Glomerular endothelial cell (primary cell): ENCODE data around the gene USP11. TPM values are rescaled to one million over a fixed set of nuclear protein-coding genes. Genes with fewer than 3 reads are reported as not detected.
"Not testable (repeated sequence)": the region's sequence is repeated elsewhere in the genome, so short reads cannot be mapped to it uniquely, and the experiment has no call there.

Experiments
- DNase-seq: peaks from one replicate; pipeline ENCODE4 v3.0.0-alpha.2; 2011; ENCODE audit warnings: low read depth, low spot score; ENCODE audit errors: extremely low read depth
- total RNA-seq: library from RNA; depleted of rRNA; stranded (reverse); fragments of >200 nt; gene quantifications from 2 replicates; pipeline ENCODE4 v1.2.3, GENCODE V29; 2015

USP11 gene
- total RNA-seq, 1 donor from 2014 or later, result 45.0 TPM

GRCh38 chrX:47242321-47242720 is 9.5 kb downstream of the USP11 start:
- no peak for DNase-seq

GRCh38 chrX:47243351-47243750 is 10.5 kb downstream of the USP11 start:
- no peak for DNase-seq

DNA sequence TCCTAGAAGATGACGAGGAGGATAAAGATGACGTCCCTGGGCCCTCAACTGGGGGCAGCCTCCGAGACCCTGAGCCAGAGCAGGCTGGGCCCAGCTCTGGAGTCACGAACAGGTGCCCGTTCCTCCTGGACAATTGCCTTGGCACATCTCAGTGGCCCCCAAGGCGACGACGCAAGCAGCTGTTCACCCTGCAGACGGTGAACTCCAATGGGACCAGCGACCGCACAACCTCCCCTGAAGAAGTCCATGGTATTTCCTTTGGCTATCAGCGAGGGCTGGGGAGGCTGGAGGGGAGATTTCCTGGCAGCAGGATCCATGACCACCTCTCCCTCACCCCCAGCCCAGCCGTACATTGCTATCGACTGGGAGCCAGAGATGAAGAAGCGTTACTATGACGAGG is 11.9 kb downstream of the USP11 start:
- no peak for DNase-seq

GRCh38 chrX:47245156-47245555 is 12.3 kb downstream of the USP11 start:
- DNase-seq, result no peak

- DNase-seq, result no peak
Measured at GRCh38 chrX:47247206-47247998, 14.6 kb downstream of the USP11 start.

- no peak for DNase-seq
Measured at GRCh38 chrX:47247999-47248320, 15.2 kb downstream of the USP11 start.

GRCh38 chrX:47248576-47248975 is 15.8 kb downstream of the USP11 start:
- no peak for DNase-seq

DNA sequence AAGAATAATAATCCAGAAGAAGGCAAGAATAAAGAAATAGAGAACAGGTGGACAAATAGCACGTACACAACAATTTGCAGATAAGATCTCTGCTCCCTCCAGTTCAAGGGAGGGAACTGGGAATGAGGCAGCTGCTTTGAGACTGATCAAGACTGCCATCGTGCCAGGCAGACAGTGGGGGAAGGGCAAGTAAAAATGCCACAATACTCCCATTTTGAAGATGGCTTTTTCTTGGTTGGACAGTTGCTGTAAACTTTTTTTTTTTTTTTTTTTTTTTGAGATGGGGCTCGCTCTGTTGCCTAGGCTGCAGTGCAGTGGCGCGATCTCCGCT is 17.2 kb downstream of the USP11 start:
- no peak for DNase-seq

GRCh38 chrX:47257620-47258019 is 24.8 kb downstream of the USP11 start:
- not testable (repeated sequence) for DNase-seq

DNA sequence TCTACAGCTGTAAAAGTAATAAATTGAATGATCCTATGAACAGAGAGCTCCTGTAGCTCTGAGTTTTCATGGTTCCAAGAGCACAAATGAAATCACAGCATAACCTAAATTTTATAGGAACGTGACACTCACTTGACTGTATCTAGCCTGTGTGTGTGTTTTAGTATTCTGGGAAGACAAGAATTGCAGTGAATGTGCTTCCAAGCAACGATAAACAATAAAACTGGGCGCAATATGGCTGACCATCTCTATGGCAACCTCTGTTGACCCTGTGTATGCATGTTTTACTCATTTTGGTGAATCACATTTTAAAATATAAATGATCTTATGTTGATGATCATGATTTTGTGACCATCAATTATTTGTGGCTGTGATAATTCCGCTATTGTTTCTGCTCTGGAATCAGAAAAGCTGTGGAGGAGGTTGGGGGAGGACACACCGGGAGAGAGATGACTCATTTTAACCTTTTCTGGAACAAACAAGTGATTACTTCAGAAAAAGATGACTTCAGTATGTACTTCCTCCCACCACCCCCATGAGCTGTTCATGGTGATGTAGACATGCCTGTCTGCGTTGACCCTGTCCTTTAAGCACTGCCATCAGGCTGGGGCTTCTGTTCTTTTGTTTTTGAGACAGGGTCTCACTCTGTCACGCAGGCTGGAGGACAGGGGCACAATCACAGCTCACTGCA is 31.8 kb downstream of the USP11 start:
- DNase-seq, result peak; percentile 22

DNA sequence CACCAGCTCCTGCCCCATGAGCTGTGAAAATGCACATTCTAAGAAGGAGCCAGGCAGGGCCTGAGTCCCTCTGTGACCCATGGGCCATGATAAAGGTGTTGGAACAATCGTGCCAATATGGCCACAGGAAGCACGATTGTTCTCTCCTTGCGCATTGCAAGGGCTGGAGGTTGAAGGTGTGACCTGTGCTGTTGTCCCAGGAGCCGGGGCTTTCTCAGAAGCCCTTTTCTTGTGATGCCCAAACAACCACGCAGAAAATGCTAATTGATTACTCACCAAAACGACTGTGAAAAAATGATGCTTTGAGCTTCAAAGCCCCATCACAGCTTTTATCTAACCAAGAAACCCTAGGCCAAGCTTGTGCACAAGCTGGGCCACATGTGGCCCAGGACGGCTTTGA is 33.8 kb downstream of the USP11 start:
- DNase-seq, result no peak

DNA sequence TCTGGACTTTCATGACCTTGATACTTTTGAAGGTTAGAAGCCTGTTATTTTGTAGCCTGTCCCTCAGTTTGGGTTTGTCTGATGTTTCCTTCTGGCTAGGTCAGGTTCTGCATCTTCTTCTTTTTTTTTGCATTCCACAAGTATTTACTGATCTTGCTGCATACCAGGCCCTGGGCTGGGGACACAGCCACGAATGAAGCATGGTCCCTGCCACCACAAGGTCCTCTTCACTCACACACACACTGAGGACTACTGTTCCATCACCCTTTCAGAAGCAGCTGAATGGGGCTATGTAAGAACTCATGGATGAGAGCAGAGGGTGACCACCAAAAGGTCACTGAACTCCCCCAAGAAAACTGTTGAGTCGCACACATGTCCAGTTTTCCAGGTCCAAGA is 39.2 kb downstream of the USP11 start:
- DNase-seq, result no peak

DNA sequence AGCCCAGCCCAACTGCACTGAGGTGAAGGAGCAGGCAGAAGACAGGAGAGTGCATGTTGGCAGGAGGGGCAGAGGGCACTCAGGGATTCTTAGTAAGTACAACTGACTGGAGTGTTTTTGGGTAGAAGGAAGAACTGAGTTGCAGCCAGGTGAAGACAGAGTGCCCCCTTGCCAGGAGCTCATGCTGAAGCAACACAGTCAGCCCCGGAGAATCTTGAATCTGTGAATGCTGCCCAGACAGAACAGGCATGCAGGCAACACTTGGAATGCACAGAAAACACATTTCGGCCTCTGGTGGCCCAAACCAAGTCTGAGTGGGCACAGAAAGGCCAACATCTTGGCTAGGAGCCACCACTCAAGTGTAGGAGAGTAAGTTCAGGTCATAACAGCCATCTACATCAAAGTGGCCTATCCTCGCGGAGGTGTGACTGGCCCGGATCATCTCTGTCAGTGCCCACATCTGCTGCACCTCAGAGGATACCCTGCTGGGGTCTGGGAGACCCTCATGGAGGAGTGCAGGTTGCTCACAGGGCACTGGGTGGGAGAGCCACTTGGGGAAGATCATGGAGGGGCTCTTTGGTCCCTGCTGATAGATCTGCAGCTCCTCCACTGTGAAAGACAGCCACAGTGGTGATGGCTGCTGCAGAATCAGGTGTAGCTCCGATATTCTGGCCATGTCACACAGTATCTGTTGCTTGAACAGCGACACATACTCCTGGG is 40.4 kb downstream of the USP11 start:
- DNase-seq, result no peak

DNA sequence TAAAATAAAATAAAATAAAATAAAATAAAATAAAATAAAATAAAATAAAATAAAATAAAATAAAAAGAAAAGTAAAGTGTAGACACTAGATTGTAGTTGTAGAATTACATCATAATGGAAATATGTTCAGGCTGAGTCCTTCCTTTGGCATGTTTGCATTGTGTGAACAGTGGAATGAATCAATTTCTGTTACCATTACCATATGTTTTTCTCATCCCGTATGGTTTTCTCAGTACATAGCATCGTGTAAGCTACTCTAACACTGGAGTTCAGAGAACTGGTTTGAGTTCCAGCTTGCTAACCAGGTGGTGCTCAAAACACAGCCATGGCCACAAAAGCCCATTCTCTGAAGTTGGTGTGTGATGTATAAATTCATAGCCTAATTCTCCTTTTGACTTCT is 45.9 kb downstream of the USP11 start:
- no peak for DNase-seq

GRCh38 chrX:47283015-47283771 is 50.4 kb downstream of the USP11 start:
- no peak for DNase-seq

- DNase-seq, result not testable (repeated sequence)
Measured at GRCh38 chrX:47284616-47285015, 51.8 kb downstream of the USP11 start.

DNA sequence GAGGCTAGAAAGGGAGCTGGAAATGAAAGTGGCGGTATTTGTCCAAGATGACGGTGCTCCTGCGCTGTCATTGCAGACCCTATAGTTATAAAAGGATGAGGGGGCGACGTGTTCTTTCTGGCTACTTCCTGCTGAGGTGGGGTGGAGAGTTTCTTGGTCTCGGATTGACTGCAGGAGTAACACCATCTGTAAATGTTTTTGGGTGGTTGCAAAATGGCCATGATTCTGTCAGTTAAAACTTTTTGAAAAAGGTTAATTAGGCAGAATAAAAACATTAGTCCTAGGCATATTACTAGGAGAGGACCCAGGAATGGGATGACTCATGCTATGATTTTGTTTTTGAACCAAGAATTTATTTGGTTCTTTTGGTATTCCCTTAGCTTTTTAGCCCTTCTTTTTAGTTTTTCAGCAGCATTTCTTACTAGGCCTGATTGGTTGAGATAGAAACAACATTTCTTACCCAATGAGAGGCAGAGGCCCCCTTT is 53.1 kb downstream of the USP11 start:
- no peak for DNase-seq

GRCh38 chrX:47293106-47293505 is 60.3 kb downstream of the USP11 start:
- DNase-seq, result no peak

- DNase-seq, result no peak
Measured at GRCh38 chrX:47296766-47297365, 64.1 kb downstream of the USP11 start.

- no peak for DNase-seq
Measured at GRCh38 chrX:47297874-47298273, 65.1 kb downstream of the USP11 start.
